ENCODE data around the gene HSFX1. TPM values are rescaled to one million over a fixed set of nuclear protein-coding genes. Genes with fewer than 3 reads are reported as not detected.

Gene HSFX1
- total and polyA plus RNA-seq, 2 donors (not counting 1 experiment from before 2014, with no cell fraction given): 1.2 to 2.9 TPM

DNA sequence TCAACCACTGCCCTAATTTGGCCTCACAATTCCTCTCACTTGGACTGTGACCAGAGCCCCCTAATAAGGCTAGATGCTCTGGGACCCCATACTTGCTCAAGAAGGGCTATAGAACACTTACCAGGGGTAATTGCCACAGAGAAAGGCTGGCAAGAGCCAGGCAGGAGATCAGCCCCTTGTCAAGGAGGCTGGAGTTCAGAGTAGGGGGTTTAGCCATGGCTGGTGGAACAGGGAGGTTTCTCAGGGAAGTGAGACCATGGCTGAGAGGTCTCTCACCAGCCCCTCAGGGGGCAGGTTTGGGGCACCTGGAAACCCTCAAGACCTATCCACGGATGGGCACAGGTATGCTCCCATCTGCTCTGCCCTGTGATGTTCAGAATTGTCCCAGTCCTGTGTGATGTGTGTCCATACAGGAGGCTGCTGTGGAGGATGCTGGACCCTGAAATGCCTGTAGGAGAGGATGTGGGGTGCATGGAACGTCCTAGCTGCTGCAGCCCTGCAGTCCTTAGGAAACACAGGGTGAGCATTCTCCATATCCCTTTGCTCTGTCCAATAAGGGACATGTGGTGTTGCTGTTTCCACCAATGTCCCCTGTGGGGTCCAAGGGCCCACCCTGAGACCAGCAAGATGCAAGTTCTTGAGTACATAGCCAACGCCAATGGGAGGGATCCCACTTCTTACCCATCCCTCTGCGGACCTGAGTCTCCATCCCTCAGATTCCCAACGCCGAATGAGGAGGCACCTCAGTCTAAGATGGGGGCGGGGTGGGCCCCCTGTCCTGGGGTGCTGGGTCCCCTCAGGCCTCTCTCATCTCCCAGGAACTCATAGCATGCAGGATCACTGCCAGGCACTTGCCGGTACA lies 16.4 kb upstream of the HSFX1 start:
- 71% methylated on average over 1 of the region's 8 CpGs for WGBS (ENCODE audit: insufficient coverage)
- H3K27ac Mint-ChIP-seq: no peak overlapping the region
- no peak overlapping the region for H3K4me3 Mint-ChIP-seq

More for the DNA sequence above, 16.4 kb upstream of the HSFX1 start:
- no peaks in the 10 kb centered on the region for H3K36me3 ChIP-seq (replicated peaks in 1 of 2; ENCODE audit: control extremely low read depth in 1 of 2, control insufficient read depth in 1 of 2, extremely low read depth in 1 of 2, insufficient read depth in 2 of 2, low read length in 1 of 2)
- DNase-seq (no peak), ATAC-seq (ENCODE audit: low read depth) (no peak)
- Mint-ChIP-seq H3K4me1 (no peaks in the 10 kb centered on the region), H3K9me3 (ENCODE audit: insufficient read depth) (no peaks in the 10 kb centered on the region), H3K27me3 (no peaks in the 10 kb centered on the region)
- CTCF ChIA-PET: no interaction called here
- no peaks in the 10 kb centered on the region for H4K20me1 ChIP-seq (ENCODE audit: control insufficient read depth, insufficient read depth, low read length, poor library complexity, severe bottlenecking)
- H3K4me3 ChIP-seq (ENCODE audit: control extremely low read depth in 1 of 5, extremely low read depth in 1 of 5, insufficient read depth in 1 of 5, low read depth in 2 of 5, low read length in 4 of 5): no peak overlapping the region
- TF ChIP-seq, protein P1, sequence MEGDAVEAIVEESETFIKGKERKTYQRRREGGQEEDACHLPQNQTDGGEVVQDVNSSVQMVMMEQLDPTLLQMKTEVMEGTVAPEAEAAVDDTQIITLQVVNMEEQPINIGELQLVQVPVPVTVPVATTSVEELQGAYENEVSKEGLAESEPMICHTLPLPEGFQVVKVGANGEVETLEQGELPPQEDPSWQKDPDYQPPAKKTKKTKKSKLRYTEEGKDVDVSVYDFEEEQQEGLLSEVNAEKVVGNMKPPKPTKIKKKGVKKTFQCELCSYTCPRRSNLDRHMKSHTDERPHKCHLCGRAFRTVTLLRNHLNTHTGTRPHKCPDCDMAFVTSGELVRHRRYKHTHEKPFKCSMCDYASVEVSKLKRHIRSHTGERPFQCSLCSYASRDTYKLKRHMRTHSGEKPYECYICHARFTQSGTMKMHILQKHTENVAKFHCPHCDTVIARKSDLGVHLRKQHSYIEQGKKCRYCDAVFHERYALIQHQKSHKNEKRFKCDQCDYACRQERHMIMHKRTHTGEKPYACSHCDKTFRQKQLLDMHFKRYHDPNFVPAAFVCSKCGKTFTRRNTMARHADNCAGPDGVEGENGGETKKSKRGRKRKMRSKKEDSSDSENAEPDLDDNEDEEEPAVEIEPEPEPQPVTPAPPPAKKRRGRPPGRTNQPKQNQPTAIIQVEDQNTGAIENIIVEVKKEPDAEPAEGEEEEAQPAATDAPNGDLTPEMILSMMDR (IDR thresholded peaks at IDR 0.05): no peak
- TF ChIP-seq EZH2 (IDR thresholded peaks at IDR 0.05; ENCODE audit: borderline replicate concordance, insufficient read depth, low read depth, low read length, poor library complexity, severe bottlenecking): no peak
- no peak overlapping the region for H3K4me2 ChIP-seq (replicated peaks; ENCODE audit: low read depth, low read length, poor library complexity, severe bottlenecking)
- H2AFZ ChIP-seq (ENCODE audit: insufficient read depth, low read depth, low read length, poor library complexity, severe bottlenecking): no peak overlapping the region
- H3K27me3 ChIP-seq (replicated peaks in 1 of 4; ENCODE audit: control extremely low read depth in 1 of 4, control insufficient read depth in 3 of 4, insufficient read depth in 4 of 4, low read length in 3 of 4): no peaks in the 10 kb centered on the region
- H3K9ac ChIP-seq (ENCODE audit: low read length): no peak overlapping the region
- no peak overlapping the region for H3K27ac ChIP-seq (ENCODE audit: low read length in 2 of 2)
- no peaks in the 10 kb centered on the region for H3K79me2 ChIP-seq (ENCODE audit: control insufficient read depth, insufficient read depth, low read length)
- H3K9me3 ChIP-seq (ENCODE audit: control extremely low read depth in 1 of 3, control insufficient read depth in 2 of 3, insufficient read depth in 1 of 3, low read length in 2 of 3): no peaks in the 10 kb centered on the region
- intact Hi-C loops (cut with micrococcal nuclease): no loop called here
- no peaks in the 10 kb centered on the region for H3K4me1 ChIP-seq (ENCODE audit: control insufficient read depth in 2 of 2, insufficient read depth in 2 of 2, low read length in 2 of 2)
- POLR2A ChIA-PET: no interaction called here
